ENCODE results near the gene L1CAM.
A peak's percentile ranks its signal among the peaks of the same experiment; 100 is the strongest.

Gene L1CAM

DNA sequence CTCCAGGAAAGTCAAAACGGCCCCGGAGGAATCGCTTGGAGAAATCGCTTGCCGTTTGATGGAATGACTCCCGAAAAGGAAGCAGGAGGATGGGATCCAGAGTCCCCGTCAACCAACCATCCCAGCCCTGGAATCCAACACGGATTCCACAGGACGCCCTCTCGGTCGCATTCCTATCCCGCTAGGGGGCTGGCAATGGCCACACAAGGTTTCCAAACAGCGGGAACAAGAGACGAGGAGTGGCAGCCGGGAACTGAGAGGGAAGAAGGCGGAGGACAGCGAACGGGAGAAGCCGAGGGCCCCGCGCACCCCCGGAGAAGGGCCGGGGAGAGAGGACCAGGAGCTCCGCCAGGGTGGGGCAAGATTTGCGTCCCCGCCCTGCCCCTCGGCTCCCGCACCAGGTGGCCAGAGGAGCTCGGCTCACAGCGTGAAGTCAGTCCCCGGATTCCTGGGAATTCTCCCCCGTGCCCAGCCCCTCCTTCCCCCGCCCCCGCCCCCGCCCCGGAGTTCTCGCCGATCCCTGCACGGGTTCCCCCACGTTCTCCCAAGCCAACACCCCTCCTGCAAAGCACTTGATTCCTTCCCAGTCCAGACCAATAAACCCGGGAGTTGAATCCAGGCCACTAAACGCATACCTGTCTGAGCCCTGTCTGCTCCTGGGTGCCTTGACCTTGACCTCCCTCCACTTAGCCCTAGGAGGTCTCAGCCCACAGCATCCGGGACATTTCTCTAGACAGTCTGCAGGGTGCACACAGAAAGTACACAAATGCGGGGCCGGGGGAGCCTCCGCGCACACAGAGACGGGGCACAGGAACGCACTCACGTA is 57.0 kb downstream of the L1CAM start:
- CTCF ChIA-PET = interaction anchor here (0.6 to 1.2 kb wide), 3 partner anchors 94 to 188 kb away, joined by 3 to 5 read pairs (median 4); no protein-coding TSS in a partner anchor
- POLR2A ChIA-PET = interaction anchor here (1.4 to 1.5 kb wide), 2 partner anchors 10 to 22 kb away, joined by 3 to 9 read pairs; no protein-coding TSS in a partner anchor

More for the DNA sequence above, 57.0 kb downstream of the L1CAM start:
- Histone ChIP-seq H3K4me1 (ENCODE audit: control insufficient read depth, insufficient read depth, low read length) (no peaks in the 10 kb centered on the region), H3K9me3 (ENCODE audit: control insufficient read depth, insufficient read depth, low read depth, low read length) (no peaks in the 10 kb centered on the region), H3K36me3 (ENCODE audit: control insufficient read depth in 2 of 2, insufficient read depth in 1 of 2, low read length in 2 of 2) (no peaks in the 10 kb centered on the region), H3K4me3 (ENCODE audit: low read depth, low read length) (peak overlapping the region; percentile 33), H3K27ac (ENCODE audit: extremely low read depth, low read depth, low read length) (no peak overlapping the region)
- TF ChIP-seq, protein P1, sequence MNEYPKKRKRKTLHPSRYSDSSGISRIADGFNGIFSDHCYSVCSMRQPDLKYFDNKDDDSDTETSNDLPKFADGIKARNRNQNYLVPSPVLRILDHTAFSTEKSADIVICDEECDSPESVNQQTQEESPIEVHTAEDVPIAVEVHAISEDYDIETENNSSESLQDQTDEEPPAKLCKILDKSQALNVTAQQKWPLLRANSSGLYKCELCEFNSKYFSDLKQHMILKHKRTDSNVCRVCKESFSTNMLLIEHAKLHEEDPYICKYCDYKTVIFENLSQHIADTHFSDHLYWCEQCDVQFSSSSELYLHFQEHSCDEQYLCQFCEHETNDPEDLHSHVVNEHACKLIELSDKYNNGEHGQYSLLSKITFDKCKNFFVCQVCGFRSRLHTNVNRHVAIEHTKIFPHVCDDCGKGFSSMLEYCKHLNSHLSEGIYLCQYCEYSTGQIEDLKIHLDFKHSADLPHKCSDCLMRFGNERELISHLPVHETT (tag by site-specific recombination; IDR thresholded peaks at IDR 0.05) = no peak
- TF ChIP-seq FEZF1 (tag by site-specific recombination; IDR thresholded peaks at IDR 0.05) = no peak
- no peak for TF ChIP-seq ZSCAN4 (tag by site-specific recombination; IDR thresholded peaks at IDR 0.05)
- TF ChIP-seq GFI1B (tag by site-specific recombination; IDR thresholded peaks at IDR 0.05) = no peak
- no peak for TF ChIP-seq KLF9 (tag by site-specific recombination; IDR thresholded peaks at IDR 0.05; ENCODE audit: low read depth)
- TF ChIP-seq KLF1 (tag by site-specific recombination; IDR thresholded peaks at IDR 0.05) = peak; percentile 93
- TF ChIP-seq SP3 (tag by site-specific recombination; IDR thresholded peaks at IDR 0.05) = no peak
- peak; percentile 76 for TF ChIP-seq PRDM10 (tag by site-specific recombination; IDR thresholded peaks at IDR 0.05)
- TF ChIP-seq ZBTB20 (tag by site-specific recombination; IDR thresholded peaks at IDR 0.05) = no peak
- no peak for TF ChIP-seq ZNF513 (tag by site-specific recombination; IDR thresholded peaks at IDR 0.05)
- TF ChIP-seq ZNF561 (tag by site-specific recombination; IDR thresholded peaks at IDR 0.05; ENCODE audit: borderline replicate concordance) = no peak
- 0 out of 2 replicates have a peak, but pooled peaks have one; percentile 32 for TF ChIP-seq ZNF335 (tag by site-specific recombination; conservative IDR thresholded peaks at IDR 0.05)
- TF ChIP-seq GLIS2 (tag by site-specific recombination; IDR thresholded peaks at IDR 0.05) = 0 out of 2 replicates have a peak, but pooled peaks have one; percentile 14
- TF ChIP-seq ZBTB8A (tag by site-specific recombination; IDR thresholded peaks at IDR 0.05) = peak; percentile 32
- TF ChIP-seq ZIC2 (tag by site-specific recombination; IDR thresholded peaks at IDR 0.05) = peak; percentile 12; the same call in 1 of the 2 replicates
- no peak for TF ChIP-seq ZNF23 (tag by site-specific recombination; IDR thresholded peaks at IDR 0.05; ENCODE audit: borderline replicate concordance)
- TF ChIP-seq, protein P2, sequence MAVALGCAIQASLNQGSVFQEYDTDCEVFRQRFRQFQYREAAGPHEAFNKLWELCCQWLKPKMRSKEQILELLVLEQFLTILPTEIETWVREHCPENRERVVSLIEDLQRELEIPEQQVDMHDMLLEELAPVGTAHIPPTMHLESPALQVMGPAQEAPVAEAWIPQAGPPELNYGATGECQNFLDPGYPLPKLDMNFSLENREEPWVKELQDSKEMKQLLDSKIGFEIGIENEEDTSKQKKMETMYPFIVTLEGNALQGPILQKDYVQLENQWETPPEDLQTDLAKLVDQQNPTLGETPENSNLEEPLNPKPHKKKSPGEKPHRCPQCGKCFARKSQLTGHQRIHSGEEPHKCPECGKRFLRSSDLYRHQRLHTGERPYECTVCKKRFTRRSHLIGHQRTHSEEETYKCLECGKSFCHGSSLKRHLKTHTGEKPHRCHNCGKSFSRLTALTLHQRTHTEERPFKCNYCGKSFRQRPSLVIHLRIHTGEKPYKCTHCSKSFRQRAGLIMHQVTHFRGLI (tag by site-specific recombination; IDR thresholded peaks at IDR 0.05) = no peak
- TF ChIP-seq IKZF3 (tag by site-specific recombination; IDR thresholded peaks at IDR 0.05) = no peak
- peak; percentile 57 for TF ChIP-seq GLIS1 (tag by site-specific recombination; IDR thresholded peaks at IDR 0.05)

All from HEK293 (cell line).